Naive B cell (primary cell): ENCODE data around the gene FAIM2. TPM values are rescaled to one million over a fixed set of nuclear protein-coding genes. Genes with fewer than 3 reads are reported as not detected.

Source experiments
- ATAC-seq, 2 donors: fragments of 150-1000 bp; cut with Tn5 transposase; 2 replicates each; pipeline ENCODE4 v1.10.0; 2021; ENCODE audit warnings: low read depth in 2 of 2, mild to moderate bottlenecking in 2 of 2, moderate library complexity in 2 of 2
- DNase-seq: peaks from one replicate; pipeline ENCODE4 v3.0.0; 2022
- H3K27ac Mint-ChIP-seq, 6 donors: one replicate each; pipeline ENCODE4 v1.8.0; 2020 to 2022; ENCODE audit warnings: mild to moderate bottlenecking in 6 of 6, mixed read lengths in 6 of 6, moderate library complexity in 5 of 6, inconsistent platforms in 2 of 6
- H3K27me3 Mint-ChIP-seq, 3 donors: one replicate each; pipeline ENCODE4 v1.8.0; 2021 to 2022; ENCODE audit warnings: mixed read lengths in 3 of 3, mild to moderate bottlenecking in 1 of 3
- H3K36me3 Mint-ChIP-seq, 2 donors: one replicate each; pipeline ENCODE4 v1.8.0; 2020 to 2022; ENCODE audit warnings: mixed read lengths in 2 of 2, inconsistent platforms in 1 of 2, mild to moderate bottlenecking in 1 of 2
- H3K4me1 Mint-ChIP-seq, 3 donors: one replicate each; pipeline ENCODE4 v1.8.0; 2020 to 2022; ENCODE audit warnings: mixed read lengths in 3 of 3, inconsistent platforms in 1 of 3, mild to moderate bottlenecking in 1 of 3, moderate library complexity in 1 of 3
- H3K4me3 Mint-ChIP-seq, 8 donors: one replicate each; pipeline ENCODE4 v1.8.0; 2020 to 2022; ENCODE audit warnings: mild to moderate bottlenecking in 8 of 8, mixed read lengths in 8 of 8, moderate library complexity in 8 of 8, inconsistent platforms in 2 of 8
- H3K9me3 Mint-ChIP-seq, 7 donors: one replicate each; pipeline ENCODE4 v1.8.0; 2020 to 2022; ENCODE audit warnings: mixed read lengths in 7 of 7, mild to moderate bottlenecking in 5 of 7, inconsistent platforms in 2 of 7, moderate library complexity in 1 of 7
- polyA plus RNA-seq, 6 donors: library from polyadenylated mRNA; unstranded; fragments of 300-500 nt; fragmentation: Illumina TruSeq; gene quantifications; one replicate each; pipeline ENCODE4 v1.2.3, GENCODE V29; 2021; ENCODE audit warnings: low read depth in 6 of 6

Gene FAIM2
- polyA plus RNA-seq, 6 donors from 2014 or later: not detected

DNA sequence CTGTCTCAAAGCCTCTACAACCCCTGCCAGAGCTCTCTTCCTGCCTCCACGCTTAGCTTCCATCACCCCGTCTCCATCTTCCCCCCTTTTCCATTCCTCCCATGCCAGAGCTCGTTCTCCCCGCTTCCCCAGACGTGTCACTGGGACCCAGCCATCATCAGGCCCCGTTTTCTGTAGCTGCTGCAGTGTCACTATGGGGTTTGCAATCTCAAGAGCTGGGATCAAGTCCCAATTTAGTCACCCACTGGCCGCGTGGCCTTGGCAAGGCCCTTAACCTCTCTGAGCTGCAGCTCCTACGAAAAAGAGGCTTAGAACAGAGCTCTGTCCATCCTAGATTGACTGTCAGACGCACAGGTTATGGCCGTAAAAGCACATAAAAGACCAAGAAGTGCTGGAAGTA is 901 bp upstream of the FAIM2 start:
- Mint-ChIP-seq H3K27ac (peak overlapping the region in 1 of 6 donors; percentile 1), H3K4me3 (peak overlapping the region; percentile 37 to 93 (median 80)), H3K36me3 (no peaks in the 10 kb centered on the region), H3K4me1 (peaks cover 12 to 18% (median 13%) of the 10 kb centered on the region in 3 donors), H3K9me3 (no peaks in the 10 kb centered on the region), H3K27me3 (peaks cover 23 to 62% (median 59%) of the 10 kb centered on the region in 3 donors)
- DNase-seq (no peak), ATAC-seq (no peak)

DNA sequence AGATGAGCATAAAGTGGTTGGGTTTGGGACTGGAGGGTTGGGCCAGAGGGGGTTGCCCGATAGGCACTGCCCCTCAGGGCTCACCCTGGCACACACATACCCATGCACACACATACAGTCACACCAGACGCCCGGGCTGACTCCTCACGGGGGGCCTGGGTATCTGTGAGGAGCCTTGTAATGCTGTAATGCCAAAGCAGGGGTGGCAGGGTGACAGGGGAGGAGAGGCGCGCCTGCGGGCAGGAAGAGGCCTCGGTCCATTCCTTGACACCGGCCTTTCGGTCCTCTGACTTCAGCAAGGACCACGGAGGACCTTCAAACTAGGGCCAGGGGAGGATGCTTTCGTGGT is 375 bp downstream of the FAIM2 start:
- peak overlapping the region in 1 of 6 donors; percentile 76 for H3K27ac Mint-ChIP-seq
- peaks cover 13 to 18% (median 13%) of the 10 kb centered on the region in 3 donors for H3K4me1 Mint-ChIP-seq
- DNase-seq (no peak), ATAC-seq (no peak)
- no peaks in the 10 kb centered on the region for H3K36me3 Mint-ChIP-seq
- H3K27me3 Mint-ChIP-seq: peaks cover 23 to 72% (median 64%) of the 10 kb centered on the region in 3 donors
- H3K9me3 Mint-ChIP-seq: no peaks in the 10 kb centered on the region
- peak overlapping the region in 7 of 8 donors; percentile 45 to 82 (median 74) for H3K4me3 Mint-ChIP-seq

DNA sequence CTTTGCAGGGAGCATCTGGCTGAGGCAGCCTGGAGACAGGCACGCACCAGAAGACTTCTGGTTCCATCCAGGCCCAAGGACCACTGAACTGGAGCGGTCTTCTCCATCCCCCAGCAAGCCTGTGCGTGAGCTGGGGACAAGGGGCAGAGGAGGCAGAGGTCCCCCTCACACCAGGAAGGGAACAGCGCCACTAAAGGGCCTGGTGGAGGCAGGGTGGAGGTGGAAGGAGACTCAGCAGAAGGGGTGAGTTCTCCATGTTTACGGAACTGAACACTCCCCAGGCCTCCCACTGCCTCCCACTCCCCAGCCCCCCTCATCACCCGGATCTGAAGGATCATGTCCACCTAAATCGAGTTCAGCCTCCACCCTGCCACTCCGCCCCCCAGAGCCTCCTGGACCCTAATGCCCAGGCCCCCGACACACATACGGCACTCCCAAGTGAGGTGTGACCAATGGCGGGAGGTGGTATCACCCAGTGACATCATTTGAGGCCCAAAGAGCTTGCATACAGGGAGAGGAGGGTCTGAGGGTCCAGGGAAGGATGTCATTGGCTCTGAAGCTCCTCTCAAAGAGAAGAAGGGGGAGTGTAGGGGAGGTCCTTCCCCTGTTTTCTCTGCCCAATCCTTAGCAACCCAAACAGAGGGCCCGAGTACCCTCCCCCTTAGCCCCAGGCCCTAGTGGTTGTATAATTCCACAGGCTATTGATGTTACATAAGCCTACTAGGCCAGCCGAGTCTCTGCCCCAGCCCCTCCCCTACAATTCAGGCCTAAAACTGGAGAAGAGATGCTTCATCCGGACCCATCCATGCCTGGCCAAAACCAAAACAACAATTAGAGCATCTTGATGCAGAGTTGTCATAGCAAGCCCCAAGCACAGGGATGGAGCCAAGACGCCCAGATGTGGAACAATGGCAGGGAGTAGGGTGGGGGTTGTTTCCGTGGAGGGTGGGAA is 1.0 kb downstream of the FAIM2 start:
- ATAC-seq (no peak), DNase-seq (no peak)
- Mint-ChIP-seq H3K27ac (peak overlapping the region in 1 of 6 donors; percentile 66), H3K4me1 (peaks cover 13 to 18% (median 15%) of the 10 kb centered on the region in 3 donors), H3K36me3 (no peaks in the 10 kb centered on the region), H3K9me3 (no peaks in the 10 kb centered on the region), H3K4me3 (peak overlapping the region in 5 of 8 donors; percentile 55 to 82 (median 75)), H3K27me3 (peaks cover 23 to 76% (median 68%) of the 10 kb centered on the region in 3 donors)

DNA sequence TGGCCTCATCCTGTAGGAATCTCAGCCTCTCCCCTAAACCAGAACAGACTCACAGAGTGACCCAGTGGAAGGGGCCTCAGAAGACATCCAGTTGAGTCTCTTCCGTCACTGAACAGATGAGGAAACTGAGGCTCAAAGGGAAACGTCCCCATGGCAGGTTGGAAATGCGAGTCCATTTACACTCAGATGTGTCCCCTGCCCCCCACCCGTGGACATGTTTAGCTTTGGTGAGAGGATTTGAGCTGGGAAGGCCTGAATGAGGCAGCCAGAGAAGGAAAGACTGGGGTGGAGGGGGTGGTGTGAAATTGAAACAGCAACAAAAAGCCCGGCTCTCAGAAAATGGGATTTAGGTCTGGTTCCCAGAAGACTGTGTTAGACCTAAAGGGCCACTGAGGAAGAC is 1.7 kb downstream of the FAIM2 start:
- Mint-ChIP-seq H3K27me3 (peaks cover 17 to 78% (median 61%) of the 10 kb centered on the region in 3 donors), H3K9me3 (no peaks in the 10 kb centered on the region), H3K27ac (peak overlapping the region in 2 of 6 donors; percentile 66 to 83), H3K4me1 (peaks cover 13 to 18% (median 15%) of the 10 kb centered on the region in 3 donors), H3K4me3 (peak overlapping the region in 3 of 8 donors; percentile 4 to 75 (median 43)), H3K36me3 (no peaks in the 10 kb centered on the region)
- DNase-seq: no peak
- ATAC-seq: no peak

DNA sequence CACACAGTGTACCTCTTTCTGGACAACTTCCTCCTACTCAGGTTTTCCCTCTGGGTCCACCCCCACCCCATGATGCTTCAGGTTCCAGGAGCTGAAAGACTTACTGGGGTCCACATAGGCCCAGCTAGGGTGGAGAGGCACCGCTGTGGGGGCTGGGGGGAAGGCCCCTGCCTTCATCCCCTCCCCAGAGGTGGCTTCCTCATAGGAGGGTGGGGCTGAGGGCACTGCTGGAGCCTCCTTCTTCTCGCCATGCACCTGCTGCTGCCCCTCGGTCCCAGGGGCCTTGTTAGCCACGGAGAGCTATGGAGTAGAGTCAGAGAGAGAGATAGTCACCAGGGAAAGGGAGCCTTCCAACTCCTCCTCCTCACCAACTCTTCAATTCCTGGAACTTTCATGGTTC is 2.7 kb downstream of the FAIM2 start:
- Mint-ChIP-seq H3K27ac (no peak overlapping the region), H3K4me1 (peaks cover 13 to 18% (median 15%) of the 10 kb centered on the region in 3 donors), H3K9me3 (no peaks in the 10 kb centered on the region), H3K4me3 (no peak overlapping the region), H3K27me3 (peaks cover 12 to 74% (median 56%) of the 10 kb centered on the region in 3 donors), H3K36me3 (no peaks in the 10 kb centered on the region)
- no peak for ATAC-seq
- DNase-seq: no peak

DNA sequence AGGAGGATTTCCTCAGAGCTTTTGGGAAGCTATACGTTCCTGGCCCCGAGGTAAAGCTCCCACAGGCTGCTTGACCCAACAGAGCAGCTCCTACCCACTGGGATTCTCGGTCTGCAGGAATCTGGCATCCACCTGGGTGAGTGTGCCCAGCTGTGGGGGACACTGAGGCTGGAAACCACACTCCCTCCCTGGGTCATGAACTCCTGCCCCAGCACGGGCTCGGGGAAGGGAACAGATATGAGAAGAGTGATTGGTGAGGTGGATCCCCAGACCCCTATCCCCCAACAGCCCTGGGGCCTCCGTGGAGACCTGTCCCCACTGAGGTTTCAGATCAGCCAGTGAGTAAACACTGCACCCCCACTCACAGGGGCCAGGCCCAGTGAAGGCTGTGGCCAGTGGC is 3.3 kb downstream of the FAIM2 start:
- Mint-ChIP-seq H3K36me3 (no peaks in the 10 kb centered on the region), H3K4me1 (peaks cover 13 to 15% (median 14%) of the 10 kb centered on the region in 3 donors), H3K4me3 (no peak overlapping the region), H3K27ac (no peak overlapping the region), H3K9me3 (no peaks in the 10 kb centered on the region), H3K27me3 (peaks cover 7 to 67% (median 50%) of the 10 kb centered on the region in 3 donors)
- ATAC-seq (no peak), DNase-seq (no peak)

DNA sequence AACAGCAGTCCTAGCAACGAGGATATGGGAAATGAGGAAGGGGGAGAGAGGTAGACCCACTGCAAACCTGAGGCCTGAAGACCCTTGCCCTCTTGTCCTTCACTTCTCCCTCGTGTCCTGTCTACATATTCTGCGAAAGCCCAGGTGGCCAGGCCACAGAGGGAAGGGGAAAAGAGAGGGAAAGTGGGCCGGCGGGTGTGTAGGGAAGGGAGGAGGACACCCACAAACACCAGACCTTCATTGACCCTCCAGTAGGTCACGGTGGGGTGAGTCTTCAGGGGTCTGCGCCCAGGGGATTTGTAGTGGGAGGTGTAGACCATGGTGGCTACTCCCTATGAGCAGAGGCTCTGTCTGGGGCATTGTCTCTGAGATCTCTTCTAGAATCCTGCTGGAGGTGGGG is 3.8 kb downstream of the FAIM2 start:
- Mint-ChIP-seq H3K36me3 (no peaks in the 10 kb centered on the region), H3K27me3 (peaks cover 7 to 65% (median 46%) of the 10 kb centered on the region in 3 donors), H3K9me3 (no peaks in the 10 kb centered on the region), H3K4me1 (peaks cover 13 to 15% (median 14%) of the 10 kb centered on the region in 3 donors), H3K4me3 (no peak overlapping the region), H3K27ac (no peak overlapping the region)
- DNase-seq (no peak), ATAC-seq (no peak)

DNA sequence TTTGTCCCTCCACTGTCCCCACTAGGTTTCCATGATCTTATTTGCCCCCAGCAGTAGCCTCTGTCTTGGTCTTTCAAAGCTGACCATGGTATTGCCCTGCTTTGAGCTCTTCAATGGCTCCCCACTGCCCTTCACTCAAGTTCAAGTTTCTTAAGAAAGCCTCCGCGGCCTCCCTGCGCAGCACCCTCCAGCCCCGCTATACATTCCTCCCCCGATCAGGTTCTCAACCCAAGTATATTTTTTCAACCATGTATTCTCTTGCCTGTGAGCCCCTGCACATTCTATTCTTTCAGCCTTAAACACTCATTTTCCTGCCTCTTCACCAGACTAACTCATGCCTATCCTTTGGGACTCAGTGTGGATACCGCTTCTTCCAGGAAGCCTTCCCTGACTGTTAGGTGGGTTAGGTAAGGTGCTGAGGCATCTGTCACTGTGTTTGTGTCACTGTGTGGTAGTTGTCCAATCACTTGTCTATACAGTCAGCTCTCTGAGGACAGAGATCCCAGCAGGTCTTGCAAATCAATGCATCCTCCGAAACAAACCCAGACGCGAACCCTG is 4.3 kb downstream of the FAIM2 start:
- DNase-seq: no peak
- ATAC-seq: no peak
- no peaks in the 10 kb centered on the region for H3K36me3 Mint-ChIP-seq
- H3K27me3 Mint-ChIP-seq: peaks cover 7 to 60% (median 40%) of the 10 kb centered on the region in 3 donors
- no peak overlapping the region for H3K27ac Mint-ChIP-seq
- no peak overlapping the region for H3K4me3 Mint-ChIP-seq
- peaks cover 9 to 11% (median 10%) of the 10 kb centered on the region in 3 donors for H3K4me1 Mint-ChIP-seq
- H3K9me3 Mint-ChIP-seq: no peaks in the 10 kb centered on the region

DNA sequence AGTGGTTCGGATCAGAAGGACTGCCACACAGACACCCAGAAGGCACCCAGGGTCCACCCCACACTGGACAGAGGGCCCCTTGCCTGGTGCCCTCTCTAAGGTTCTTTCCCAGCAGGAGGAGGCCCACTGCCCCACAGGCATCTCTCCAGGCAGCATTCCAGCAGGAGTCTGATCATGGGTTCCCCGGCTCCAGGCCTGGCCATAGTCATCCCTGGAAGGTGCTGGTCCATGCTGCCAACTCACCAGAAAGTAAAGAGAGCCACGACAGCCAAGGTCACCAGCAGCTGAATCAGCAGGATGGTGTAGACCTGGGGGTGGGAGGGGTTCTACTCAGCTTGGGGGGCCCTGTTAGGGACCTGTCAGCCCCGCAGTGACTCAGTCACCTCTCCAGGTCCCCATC is 6.4 kb downstream of the FAIM2 start:
- ATAC-seq (no peak), DNase-seq (no peak)
- no peak overlapping the region for H3K4me3 Mint-ChIP-seq
- no peaks in the 10 kb centered on the region for H3K9me3 Mint-ChIP-seq
- H3K27me3 Mint-ChIP-seq: peaks cover 12 to 60% (median 47%) of the 10 kb centered on the region in 3 donors
- peaks cover 0 to 4% (median 3%) of the 10 kb centered on the region in 3 donors for H3K4me1 Mint-ChIP-seq
- H3K36me3 Mint-ChIP-seq: no peaks in the 10 kb centered on the region
- no peak overlapping the region for H3K27ac Mint-ChIP-seq

DNA sequence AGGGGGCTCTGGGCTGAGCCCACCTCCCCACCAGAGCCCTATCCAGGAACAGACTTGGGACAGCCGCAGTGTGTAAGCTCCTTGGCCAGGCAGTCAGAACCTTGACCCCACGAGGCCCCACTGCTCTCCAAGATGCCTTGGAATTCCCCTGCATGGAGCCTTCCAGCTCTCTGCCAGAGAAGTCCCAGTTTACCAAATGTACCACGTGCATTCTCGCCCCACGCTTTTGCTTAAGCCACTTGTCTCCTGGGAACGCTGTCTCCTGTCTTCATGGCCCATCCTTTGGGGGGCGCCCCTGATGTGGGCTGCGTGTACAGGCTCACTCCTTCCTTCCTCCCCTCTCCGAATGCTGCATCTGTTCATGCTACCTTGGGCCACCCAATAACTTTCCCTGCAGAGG is 7.9 kb downstream of the FAIM2 start:
- Mint-ChIP-seq H3K36me3 (no peaks in the 10 kb centered on the region), H3K4me3 (no peak overlapping the region), H3K9me3 (no peaks in the 10 kb centered on the region), H3K4me1 (peaks cover 0 to 4% (median 3%) of the 10 kb centered on the region in 3 donors), H3K27me3 (peaks cover 11 to 61% (median 47%) of the 10 kb centered on the region in 3 donors), H3K27ac (peak overlapping the region in 1 of 6 donors; percentile 3)
- ATAC-seq (no peak), DNase-seq (no peak)

DNA sequence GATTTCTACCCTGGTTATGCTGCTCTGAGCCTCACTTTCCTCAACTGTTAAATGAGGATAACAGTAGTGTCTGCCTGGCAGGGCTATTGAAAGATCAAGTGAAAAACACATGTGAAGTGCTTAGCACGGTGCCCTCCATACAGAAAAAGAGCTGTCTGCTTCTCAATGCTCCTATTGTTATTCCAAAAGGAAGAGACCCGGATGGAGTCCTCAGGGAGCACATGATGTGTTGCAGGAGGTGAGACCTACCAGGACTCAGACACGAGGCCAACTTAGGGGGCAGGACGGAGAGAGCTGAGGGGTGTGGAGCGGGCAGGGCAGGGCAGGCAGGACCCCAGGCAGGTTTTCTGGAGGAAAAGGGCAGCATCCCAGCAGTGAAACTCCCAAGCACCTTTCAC is 8.9 kb downstream of the FAIM2 start:
- ATAC-seq: no peak
- no peak for DNase-seq

DNA sequence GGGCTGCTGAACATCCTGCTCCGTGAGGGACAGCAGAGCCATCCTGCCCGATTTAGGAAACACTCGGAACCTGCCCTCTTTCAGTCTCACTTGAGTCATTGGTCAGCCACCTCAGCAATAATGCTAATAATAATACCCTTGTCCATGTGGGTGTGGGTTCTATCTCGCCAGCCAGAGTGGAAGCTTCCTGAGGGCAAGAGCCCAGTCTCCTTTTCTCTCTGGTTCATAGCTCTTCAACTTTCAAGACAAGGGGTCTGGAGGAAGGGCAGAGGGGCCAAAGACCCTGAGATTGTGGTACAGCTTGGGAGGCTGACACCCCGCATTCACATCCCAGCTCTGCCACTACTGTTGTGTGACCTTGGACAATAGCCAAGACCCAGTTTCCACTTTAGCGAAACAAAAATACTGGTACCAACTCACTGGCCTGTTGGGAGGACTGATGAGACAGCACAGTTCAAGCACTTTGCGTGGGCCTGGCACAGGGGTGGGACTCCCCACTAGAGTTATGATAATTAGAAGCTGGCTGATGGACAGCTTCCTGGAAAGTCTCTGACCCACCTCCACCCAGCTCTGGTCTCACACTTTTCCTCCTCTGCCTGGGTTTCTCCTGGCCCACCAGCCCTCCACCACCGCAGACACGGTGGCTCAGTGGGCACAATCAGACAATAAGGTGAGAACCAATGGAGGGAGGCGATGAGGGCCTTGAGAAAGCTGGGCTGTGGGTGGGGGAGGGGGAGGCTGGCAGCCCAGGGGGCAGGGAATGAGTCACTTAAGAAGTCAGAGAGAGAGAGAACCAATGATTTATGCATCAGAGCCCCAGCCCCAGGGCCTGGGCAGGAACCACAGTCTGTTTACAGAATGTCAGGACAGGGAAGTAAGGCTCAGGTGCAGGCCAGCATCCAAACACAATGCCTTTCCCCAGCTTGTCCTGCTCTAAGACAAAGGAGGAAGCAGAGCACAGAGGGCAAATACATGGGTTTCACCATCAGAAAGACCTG is 9.6 kb downstream of the FAIM2 start:
- Mint-ChIP-seq H3K27me3 (peaks cover 9 to 44% (median 34%) of the 10 kb centered on the region in 3 donors), H3K4me3 (no peak overlapping the region), H3K36me3 (no peaks in the 10 kb centered on the region), H3K9me3 (no peaks in the 10 kb centered on the region), H3K4me1 (peaks cover 0 to 4% (median 3%) of the 10 kb centered on the region in 3 donors), H3K27ac (peak overlapping the region in 1 of 6 donors; percentile 33)
- ATAC-seq (no peak), DNase-seq (no peak)

More for the DNA sequence above, 8.9 kb downstream of the FAIM2 start:
- peaks cover 0 to 4% (median 3%) of the 10 kb centered on the region in 3 donors for H3K4me1 Mint-ChIP-seq
- H3K27ac Mint-ChIP-seq: peak overlapping the region in 3 of 6 donors; percentile 33 to 47 (median 42)
- peaks cover 9 to 51% (median 41%) of the 10 kb centered on the region in 3 donors for H3K27me3 Mint-ChIP-seq
- no peaks in the 10 kb centered on the region for H3K36me3 Mint-ChIP-seq
- H3K4me3 Mint-ChIP-seq: no peak overlapping the region
- H3K9me3 Mint-ChIP-seq: no peaks in the 10 kb centered on the region
